Measurements from ENCODE around the gene SLC37A4.
"Not testable (repeated sequence)": the region's sequence is repeated elsewhere in the genome, so short reads cannot be mapped to it uniquely, and the experiment has no call there.

The SLC37A4 gene

DNA sequence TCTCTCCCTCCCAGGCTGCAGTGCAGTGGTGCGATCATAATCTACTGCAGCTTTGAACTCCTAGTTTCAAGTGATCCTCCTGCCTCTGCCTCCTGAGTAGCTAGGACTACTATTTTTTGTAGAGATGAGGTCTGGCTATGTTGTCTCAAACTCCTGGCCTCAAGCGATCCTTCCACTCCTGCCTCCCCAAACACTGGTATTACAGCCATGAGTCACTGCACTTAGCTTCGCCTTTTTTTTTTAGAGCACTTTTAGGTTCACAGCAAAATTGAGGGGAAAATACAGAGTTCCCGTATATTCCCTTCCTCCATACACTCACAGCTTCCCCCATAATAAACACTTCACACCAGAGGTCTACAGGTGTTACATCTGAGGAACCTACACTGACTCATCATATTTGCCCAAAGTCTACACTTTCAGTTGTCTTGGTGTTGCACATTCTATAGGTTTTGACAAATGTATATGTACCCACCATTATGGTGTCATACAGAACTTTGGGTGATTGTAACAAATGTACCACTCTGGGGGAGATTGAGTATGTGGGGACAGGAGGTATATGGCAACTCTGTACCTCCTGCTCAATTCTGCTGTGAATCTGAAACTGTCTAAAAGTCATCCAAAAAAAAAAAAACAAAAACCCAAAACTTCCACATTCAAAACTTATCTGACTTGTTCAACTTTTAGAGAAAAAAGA is 11.3 kb upstream of the SLC37A4 start:
- DNase-seq (ENCODE audit: low read depth), result no peak

DNA sequence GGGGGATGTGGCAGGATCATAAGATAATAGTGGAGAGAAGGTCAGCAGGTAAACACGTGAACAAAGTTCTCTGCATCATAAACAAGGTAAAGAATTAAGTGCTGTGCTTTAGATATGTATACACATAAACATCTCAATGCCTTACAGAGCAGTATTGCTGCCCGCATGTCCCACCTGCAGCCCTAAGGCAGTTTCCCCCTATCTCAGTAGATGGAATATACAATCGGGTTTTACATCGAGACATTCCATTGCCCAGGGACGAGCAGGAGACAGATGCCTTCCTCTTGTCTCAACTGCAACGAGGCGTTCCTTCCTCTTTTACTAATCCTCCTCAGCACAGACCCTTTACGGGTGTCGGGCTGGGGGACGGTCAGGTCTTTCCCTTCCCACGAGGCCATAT is 8.8 kb upstream of the SLC37A4 start:
- DNase-seq (ENCODE audit: low read depth), result not testable (repeated sequence)

DNA sequence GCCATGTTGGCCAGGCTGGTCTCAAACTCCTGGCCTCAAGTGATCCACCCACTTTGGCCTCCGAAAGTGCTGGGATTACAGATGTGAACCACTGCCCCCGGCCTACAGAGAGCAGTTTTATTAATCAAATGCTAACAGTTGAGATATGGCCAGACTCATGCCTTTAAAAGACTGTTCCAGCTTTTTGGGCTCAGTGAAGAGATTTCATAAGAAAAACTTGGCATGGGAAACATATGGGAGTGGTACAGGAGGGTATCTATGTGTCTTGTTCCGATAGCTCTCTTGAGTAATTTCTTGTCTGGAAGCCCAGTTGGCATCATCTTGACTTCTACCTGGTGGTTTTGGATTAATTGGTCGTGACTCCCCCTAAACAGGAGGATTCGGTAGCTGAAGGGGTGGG is 8.2 kb upstream of the SLC37A4 start:
- DNase-seq (ENCODE audit: low read depth), result no peak

DNA sequence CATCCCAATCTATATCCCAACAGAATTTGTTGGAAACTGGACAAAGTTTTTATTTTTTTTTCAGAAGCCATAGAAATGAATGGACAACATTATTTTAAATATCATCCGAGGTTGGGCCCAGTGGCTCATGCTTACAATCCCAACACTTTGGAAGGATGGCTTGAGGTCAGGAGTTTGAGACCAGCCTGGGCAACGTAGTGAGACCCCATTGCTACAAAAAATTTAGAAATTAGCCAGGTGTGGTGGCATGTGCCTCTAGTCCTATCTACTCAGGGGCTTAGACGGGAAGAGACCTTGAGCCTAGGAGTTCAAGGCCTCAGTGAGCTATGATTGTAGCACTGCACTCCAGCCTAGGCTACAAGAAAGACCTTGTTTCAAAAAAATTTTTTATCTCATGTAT is 4.1 kb upstream of the SLC37A4 start:
- no peak for DNase-seq (ENCODE audit: low read depth)

GRCh38 chr11:119033421-119033820 is 2.7 kb upstream of the SLC37A4 start:
- DNase-seq (ENCODE audit: low read depth), result not testable (repeated sequence)

GRCh38 chr11:119031912-119032280 is 1.2 kb upstream of the SLC37A4 start:
- no peak for DNase-seq (ENCODE audit: low read depth)

- no peak for DNase-seq (ENCODE audit: low read depth)
Observed at GRCh38 chr11:119030029-119030328, 698 bp downstream of the SLC37A4 start.

DNA sequence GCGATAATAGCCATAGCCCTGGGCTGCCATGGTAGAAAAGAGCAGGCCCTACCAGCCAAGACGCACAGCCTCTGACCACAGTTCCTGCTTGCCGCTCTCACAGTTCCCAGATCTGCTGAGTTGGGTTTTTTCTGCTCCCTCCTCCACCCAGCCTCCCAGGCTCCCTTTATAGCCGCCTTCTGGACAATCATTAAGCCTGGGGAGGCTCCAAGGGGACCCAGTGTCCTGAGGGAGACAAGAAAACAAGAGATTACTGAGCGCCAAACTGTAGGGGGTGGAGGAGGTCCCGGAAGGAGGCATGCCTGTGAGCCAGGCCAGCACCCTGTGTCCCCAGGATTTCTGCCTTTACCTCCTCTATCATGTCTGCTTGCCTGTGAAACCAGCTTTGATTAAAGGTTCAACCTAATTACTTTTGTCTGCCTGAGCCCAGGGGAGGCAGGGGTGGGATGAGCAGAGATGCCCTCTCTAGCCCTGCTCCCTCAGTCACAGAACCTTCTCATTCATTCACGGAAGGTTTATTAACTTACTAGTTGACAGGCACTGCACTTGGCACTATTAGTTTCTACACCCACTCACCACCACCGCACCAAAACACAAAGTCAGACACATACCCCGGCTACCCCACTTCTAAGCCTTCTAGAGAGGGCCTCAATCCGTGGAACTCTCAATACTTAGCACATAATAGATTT is 1.2 kb downstream of the SLC37A4 start:
- DNase-seq (ENCODE audit: low read depth), result no peak

DNA sequence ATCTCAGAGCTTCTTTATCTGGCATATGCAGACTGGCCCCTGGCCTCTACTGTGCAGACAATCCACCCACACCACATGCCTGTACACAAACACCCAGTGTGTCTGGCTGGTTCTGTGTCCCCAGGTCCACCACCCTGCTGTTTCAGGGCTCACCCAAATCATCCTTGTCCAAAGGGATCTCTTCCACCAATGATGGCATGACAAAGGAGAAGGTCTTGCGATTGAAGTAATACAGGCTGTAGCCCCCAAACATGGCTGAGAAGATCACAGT is 1.7 kb downstream of the SLC37A4 start:
- DNase-seq (ENCODE audit: low read depth), result no peak

DNA sequence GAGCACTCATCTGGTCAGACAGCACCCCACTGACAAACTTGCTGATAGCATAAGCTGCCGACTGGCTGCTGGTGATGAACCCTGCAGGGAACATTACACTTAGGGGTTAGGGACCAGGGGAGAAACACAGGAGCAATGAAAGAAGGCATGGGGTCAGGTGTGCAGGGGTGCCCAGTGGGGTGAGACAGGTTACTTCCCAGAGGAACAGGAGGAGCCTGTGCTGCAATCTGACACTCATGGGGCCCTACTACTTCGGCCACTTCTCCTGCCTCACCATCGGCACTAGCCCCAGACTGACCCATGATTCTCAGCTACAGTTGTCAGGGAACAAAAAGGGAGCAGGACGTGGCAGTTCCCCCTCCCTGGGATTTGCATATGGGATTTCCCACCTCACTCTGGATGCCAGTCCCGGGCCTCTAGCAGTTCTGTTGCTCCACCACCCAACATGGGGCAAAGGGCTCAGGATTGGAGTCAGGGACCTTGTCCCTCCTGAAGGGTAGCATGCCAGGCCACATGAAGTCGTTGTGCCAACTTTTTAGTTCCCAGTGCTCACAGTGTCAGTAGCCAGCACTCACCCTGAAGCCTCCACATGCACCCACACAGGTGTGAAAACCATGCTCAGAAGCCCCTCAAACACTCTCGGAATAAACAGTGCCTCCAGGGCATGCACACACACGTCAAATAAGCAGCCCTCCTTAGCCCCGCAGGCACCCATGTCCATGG is 2.2 kb downstream of the SLC37A4 start:
- DNase-seq (ENCODE audit: low read depth), result no peak

DNA sequence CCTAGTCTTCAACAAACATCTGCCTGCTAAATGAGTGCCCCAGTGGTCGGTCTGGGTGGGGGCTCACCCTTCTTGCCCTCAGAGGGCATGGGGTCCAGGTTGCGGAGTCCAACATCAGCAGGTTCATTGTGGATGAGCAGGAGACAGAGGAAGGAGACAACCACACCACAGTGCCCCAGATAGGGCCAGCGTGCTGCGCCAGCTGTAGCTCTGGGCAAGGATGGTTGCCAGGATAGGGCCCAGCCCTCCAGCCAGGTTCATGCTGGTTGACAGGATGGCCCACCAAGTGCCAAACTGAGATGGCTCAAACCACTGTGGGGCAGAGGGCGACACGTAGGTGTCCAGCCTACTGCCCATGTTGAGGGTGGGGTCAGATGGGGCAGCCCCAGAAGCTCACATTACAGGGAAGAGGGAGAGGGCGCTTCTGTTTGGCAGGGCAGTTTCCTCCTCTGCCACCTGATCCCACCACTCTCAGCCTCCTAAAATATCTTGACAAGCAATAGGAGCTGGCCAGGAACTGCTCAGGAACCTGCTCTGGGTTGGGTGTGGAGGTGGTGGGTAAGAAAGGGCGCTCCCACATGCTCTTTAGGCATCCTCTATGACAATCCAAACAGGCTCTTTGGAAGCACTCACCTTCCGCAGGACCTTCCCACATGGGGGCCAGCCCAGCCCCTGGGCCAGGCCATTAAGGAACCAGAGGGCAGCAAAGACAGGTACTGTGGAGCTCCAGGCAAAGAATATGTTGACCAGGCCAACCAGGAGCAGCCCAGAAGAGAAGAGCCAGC is 2.9 kb downstream of the SLC37A4 start:
- DNase-seq (ENCODE audit: low read depth), result no peak

DNA sequence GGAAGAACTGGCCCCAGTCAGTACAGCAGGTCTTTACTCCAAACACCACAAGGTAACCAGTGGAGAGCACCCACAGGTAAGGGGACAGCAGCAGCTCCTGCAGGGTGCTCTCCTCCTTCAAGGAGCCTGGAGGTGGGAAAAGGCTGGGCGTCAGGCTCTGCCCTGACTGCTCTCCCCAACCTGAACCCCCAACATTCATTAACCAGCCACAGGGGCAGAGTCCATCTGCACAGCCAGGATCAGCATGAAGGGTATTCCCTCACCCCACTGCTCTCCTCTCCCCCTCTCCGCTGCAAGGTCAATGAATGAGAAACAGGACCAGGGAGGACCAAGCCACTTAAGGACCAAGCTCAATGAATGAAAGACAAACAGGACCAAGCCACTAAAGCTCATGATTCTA is 3.7 kb downstream of the SLC37A4 start:
- DNase-seq (ENCODE audit: low read depth), result no peak

DNA sequence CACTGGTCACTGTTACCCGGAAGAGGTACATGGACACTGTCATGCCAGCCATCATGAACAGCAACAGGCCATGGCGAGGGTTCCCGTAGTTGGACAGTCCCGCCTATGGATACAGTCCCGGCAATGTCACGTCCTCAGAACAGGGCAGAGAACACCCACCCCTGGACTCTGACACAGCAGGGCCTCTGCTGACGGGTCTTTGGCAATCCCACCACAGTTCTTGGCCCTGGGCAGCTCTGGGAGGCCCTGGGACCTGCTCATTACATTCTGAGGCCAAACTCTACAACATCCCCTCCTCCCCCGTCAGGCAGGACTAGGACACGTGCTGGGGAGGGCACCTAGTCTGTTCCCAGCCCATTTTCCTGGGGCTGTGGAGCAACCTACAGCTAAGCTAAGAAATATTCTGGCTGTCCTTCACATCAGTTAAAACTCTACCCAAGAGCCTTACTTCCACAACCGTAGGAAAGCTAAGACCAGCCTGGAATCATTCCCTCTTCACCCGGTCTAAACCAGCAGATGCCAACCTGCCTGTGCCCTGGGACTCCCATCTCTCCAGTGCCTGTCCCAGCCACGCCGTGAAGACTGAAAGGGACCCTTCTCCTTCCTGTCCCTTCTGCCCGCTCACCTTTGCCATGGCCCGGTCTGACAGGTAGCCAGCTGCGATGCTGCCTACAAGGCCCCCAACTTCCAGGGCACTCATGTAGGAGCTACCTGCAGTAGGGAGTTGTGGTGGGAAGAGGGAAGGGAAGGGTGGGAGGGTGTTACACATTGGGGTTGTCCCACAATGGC is 4.5 kb downstream of the SLC37A4 start:
- DNase-seq (ENCODE audit: low read depth), result no peak

- no peak for DNase-seq (ENCODE audit: low read depth)
Observed at GRCh38 chr11:119025541-119025940, 5.1 kb downstream of the SLC37A4 start.

GRCh38 chr11:119025099-119025473 is 5.6 kb downstream of the SLC37A4 start:
- DNase-seq (ENCODE audit: low read depth), result no peak

GRCh38 chr11:119024430-119025098 is 6.1 kb downstream of the SLC37A4 start:
- DNase-seq (ENCODE audit: low read depth), result no peak

DNA sequence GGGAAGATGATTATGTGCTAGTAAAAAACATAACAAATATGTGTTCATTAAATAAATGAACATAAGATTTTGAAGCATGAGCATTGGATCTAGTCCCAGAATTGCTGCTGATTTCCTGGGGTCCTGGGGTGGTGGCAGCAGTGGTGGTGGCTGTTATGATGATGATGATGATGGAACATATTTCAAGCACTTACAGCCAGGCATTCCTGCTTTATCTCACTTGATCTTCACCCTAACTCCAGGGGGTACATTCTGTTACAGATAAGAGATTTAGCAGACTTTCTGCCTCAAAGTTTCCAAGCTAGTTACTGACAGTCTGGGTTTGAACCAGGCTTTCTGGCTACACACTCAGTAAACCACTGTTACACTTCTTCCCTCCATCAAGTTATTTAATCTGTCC is 6.9 kb downstream of the SLC37A4 start:
- no peak for DNase-seq (ENCODE audit: low read depth)

DNA sequence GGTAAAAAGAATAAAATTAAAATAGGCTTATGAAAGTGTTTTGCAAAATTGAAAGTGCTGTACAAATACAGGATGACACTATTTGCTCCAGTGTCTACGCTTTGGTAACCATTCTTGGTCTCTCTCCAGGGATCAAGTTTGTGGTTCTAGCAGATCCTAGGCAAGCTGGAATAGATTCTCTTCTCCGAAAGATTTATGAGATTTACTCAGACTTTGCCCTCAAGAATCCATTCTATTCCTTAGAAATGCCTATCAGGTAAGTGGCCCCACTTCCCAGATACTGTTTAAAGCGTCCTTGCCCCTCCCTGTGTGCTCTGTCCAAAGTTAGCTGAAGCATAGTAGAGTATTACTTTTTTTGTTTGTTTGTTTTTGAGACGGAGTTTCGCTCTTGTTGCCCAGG is 9.0 kb downstream of the SLC37A4 start:
- DNase-seq (ENCODE audit: low read depth), result no peak

DNA sequence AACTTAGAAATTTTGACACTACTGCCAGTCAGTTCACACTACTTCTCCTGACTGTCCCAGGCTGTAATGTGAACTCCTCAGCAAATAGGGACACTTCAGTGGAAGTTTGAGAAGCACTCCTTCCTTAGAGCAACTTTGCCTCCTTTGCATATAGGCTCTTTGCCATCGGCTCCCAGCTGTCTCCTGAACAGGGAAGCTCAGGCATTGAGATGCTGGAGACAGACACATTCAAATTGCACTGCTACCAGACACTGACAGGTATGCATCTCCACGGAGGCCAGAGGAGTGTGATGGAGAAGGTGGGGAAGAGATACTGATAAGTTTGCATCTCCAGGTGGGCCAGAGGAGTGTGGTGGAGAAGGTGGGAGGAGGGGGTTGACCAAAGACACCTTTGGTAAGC is 10.7 kb downstream of the SLC37A4 start:
- no peak for DNase-seq (ENCODE audit: low read depth)

- peak; percentile 92 for DNase-seq (ENCODE audit: low read depth)
Observed at GRCh38 chr11:119018074-119018938, 12.4 kb downstream of the SLC37A4 start, which contains the start of the genes RPS25 and TRAPPC4. RPS25 (minus strand) TSS chr11:119018343; CDS start chr11:119018284, 59 bp downstream. TRAPPC4 (plus strand) TSS chr11:119018766; CDS start chr11:119018796, 30 bp downstream.

Data from stimulated activated CD8-positive, alpha-beta memory T cell treated with anti-CD3 and anti-CD28 coated beads, Interleukin-15, amount 100 ng/mL, for 1 hour (primary cell).